Astrocyte of the spinal cord (primary cell): ENCODE results near the gene WDR4.

Experiments
- DNase-seq: peaks from one replicate; pipeline ENCODE4 v3.0.0; 2011; ENCODE audit warnings: low read depth, low spot score
- H3K4me3 ChIP-seq: 2 replicates; pipeline ENCODE4 v1.5.1; 2011; ENCODE audit warnings: low read depth, mild to moderate bottlenecking, low read length, moderate library complexity
- CTCF ChIP-seq: IDR thresholded peaks from 2 replicates; pipeline ENCODE4 v1.5.1; 2012; ENCODE audit warnings: low read depth, mild to moderate bottlenecking, low read length, inconsistent platforms
- in situ Hi-C: cut with HindIII; loops from 2 replicates; pipeline ENCODE4 v1.10.0; 2017; ENCODE audit warnings: low sequenced_read_pairs

The WDR4 gene

GRCh38 chr21:42862774-42863503 is 16.4 kb downstream of the WDR4 start:
- TF ChIP-seq CTCF: no peak
- no peak for DNase-seq

GRCh38 chr21:42861848-42862400 is 17.4 kb downstream of the WDR4 start:
- in situ Hi-C loops: no loop called here
- DNase-seq: no peak
- no peak for TF ChIP-seq CTCF
- H3K4me3 ChIP-seq: no peak overlapping the region

More at GRCh38 chr21:42862774-42863503, 16.4 kb downstream of the WDR4 start:
- in situ Hi-C loops: no loop called here
- H3K4me3 ChIP-seq: no peak overlapping the region

- DNase-seq: no peak
- in situ Hi-C loops: no loop called here
- no peak overlapping the region for H3K4me3 ChIP-seq
- no peak for TF ChIP-seq CTCF
Observed at GRCh38 chr21:42861311-42861847, 18.0 kb downstream of the WDR4 start.

- H3K4me3 ChIP-seq: no peak overlapping the region
- in situ Hi-C loops: no loop called here
- no peak for TF ChIP-seq CTCF
- no peak for DNase-seq
Observed at GRCh38 chr21:42860345-42860744, 19.0 kb downstream of the WDR4 start.

- no peak for DNase-seq
- TF ChIP-seq CTCF: no peak
- no peak overlapping the region for H3K4me3 ChIP-seq
- in situ Hi-C loops: no loop called here
Observed at GRCh38 chr21:42859891-42860230, 19.5 kb downstream of the WDR4 start.

- no peak for DNase-seq
- H3K4me3 ChIP-seq: no peak overlapping the region
- TF ChIP-seq CTCF: no peak
- in situ Hi-C loops: no loop called here
Observed at GRCh38 chr21:42858957-42859890, 20.1 kb downstream of the WDR4 start.
